GM12864 (cell line): ENCODE results near the gene GALNT10.

Source experiments
- DNase-seq: peaks from one replicate; pipeline ENCODE4 v3.0.0-alpha.2; 2011; ENCODE audit warnings: low read depth
- H3K4me3 ChIP-seq: 2 replicates; pipeline ENCODE4 v1.5.1; 2011; ENCODE audit warnings: mild to moderate bottlenecking, low read depth, low read length, control low read depth
- TF ChIP-seq, protein P1 (sequence below): IDR thresholded peaks from 2 replicates; pipeline ENCODE4 v1.5.1; 2011; ENCODE audit warnings: low read depth, mild to moderate bottlenecking, moderate library complexity, low read length, control low read depth, inconsistent platforms; ENCODE audit errors: missing control alignments

The GALNT10 gene

DNA sequence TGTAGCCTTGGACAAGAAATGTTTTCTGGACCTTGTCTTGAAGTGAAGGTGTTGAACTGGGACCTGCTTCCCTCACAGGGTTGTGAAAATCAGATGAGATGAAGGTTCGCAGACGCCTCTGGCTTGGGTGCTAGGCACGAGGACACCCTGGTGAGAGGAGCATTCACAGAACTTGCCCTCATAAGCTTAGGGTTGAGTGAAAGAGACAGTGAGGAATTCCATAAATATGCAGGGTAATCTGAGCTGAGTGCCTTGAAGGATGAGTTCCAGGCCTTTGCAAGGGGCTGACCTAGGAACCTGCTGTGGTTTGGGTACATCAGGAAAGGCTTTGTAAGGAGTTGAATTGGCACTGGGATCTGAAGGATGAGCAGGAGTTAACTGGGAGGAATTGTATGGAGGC, 179.6 kb downstream of the GALNT10 start:
- H3K4me3 ChIP-seq: no peak overlapping the region
- TF ChIP-seq, protein P1, sequence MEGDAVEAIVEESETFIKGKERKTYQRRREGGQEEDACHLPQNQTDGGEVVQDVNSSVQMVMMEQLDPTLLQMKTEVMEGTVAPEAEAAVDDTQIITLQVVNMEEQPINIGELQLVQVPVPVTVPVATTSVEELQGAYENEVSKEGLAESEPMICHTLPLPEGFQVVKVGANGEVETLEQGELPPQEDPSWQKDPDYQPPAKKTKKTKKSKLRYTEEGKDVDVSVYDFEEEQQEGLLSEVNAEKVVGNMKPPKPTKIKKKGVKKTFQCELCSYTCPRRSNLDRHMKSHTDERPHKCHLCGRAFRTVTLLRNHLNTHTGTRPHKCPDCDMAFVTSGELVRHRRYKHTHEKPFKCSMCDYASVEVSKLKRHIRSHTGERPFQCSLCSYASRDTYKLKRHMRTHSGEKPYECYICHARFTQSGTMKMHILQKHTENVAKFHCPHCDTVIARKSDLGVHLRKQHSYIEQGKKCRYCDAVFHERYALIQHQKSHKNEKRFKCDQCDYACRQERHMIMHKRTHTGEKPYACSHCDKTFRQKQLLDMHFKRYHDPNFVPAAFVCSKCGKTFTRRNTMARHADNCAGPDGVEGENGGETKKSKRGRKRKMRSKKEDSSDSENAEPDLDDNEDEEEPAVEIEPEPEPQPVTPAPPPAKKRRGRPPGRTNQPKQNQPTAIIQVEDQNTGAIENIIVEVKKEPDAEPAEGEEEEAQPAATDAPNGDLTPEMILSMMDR: no peak
- DNase-seq: no peak

DNA sequence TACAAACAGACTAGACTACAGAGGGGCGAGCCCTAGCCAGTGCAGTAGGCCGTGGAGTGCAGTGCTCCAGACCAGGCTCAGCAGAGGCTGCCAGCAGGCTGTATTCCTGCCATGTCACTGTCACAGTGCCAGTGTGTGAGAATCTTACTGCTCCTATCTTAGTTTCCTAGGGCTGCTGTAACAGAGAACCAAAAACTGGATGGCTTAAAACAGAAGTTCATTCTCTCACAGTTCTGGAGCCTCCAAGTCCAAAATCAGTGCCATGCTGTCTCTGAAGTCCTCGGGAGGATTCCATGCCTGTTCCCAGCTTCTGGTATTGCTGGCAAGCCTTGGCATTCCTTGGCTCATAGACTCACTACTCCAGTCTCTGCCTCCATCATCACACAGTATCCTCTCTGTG, 180.3 kb downstream of the GALNT10 start:
- TF ChIP-seq, protein P1: no peak
- no peak overlapping the region for H3K4me3 ChIP-seq
- DNase-seq: no peak

- no peak for DNase-seq
- H3K4me3 ChIP-seq: no peak overlapping the region
- TF ChIP-seq, protein P1: no peak
These were observed 181.2 kb downstream of the GALNT10 start for GRCh38 chr5:154371687-154372086.

- H3K4me3 ChIP-seq: no peak overlapping the region
- DNase-seq: no peak
- TF ChIP-seq, protein P1: no peak
These were observed 182.1 kb downstream of the GALNT10 start for GRCh38 chr5:154372661-154373060.

- no peak overlapping the region for H3K4me3 ChIP-seq
- TF ChIP-seq, protein P1: no peak
- DNase-seq: no peak
These were observed 182.8 kb downstream of the GALNT10 start for GRCh38 chr5:154373326-154373725.

- no peak for DNase-seq
- H3K4me3 ChIP-seq: no peak overlapping the region
- TF ChIP-seq, protein P1: no peak
These were observed 183.2 kb downstream of the GALNT10 start for GRCh38 chr5:154373729-154374179.

DNA sequence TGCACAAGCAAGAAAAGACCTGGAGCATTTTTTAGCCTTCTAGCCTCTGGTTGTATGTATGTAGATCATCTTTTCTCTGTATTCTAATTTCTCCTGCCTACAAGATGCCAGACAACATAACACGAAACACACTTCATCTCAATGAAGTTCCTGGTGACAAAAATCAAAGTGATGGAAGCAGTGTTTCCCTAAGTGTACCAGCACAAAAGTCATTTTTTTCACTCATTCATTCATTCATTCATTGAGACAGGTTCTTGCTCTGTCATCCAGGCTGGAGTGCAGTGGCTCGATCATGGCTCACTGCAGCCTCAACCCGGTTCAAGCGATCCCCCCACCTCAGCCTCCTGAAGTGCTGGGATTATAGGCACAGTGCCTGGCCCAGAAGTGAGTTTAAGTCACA, 183.7 kb downstream of the GALNT10 start:
- TF ChIP-seq, protein P1: no peak
- no peak overlapping the region for H3K4me3 ChIP-seq
- no peak for DNase-seq
